Left lobe of liver (tissue), 2 donors: ENCODE measurements around the gene CCDC89. TPM values are rescaled to one million over a fixed set of nuclear protein-coding genes. Genes with fewer than 3 reads are reported as not detected.

ENCODE experiments used
- ATAC-seq: fragments of 200-7000 bp; cut with Tn5 transposase; one replicate; pipeline ENCODE4 v1.9.1; 2020; ENCODE audit warnings: mild to moderate bottlenecking, moderate library complexity
- DNase-seq: peaks from one replicate; pipeline ENCODE4 v3.0.0-alpha.2; 2020; ENCODE audit warnings: low spot score
- total RNA-seq: library from RNA; stranded (reverse); gene quantifications from one replicate; pipeline ENCODE4 v1.2.1, GENCODE V29; 2021
- donor health status: DM: no; HTN: no; CAD: no; lungs with moderate emphysema.
- donor health status: DM: no; HTN: yes; CAD: no.

The CCDC89 gene
- total RNA-seq, result 0.28 TPM

DNA sequence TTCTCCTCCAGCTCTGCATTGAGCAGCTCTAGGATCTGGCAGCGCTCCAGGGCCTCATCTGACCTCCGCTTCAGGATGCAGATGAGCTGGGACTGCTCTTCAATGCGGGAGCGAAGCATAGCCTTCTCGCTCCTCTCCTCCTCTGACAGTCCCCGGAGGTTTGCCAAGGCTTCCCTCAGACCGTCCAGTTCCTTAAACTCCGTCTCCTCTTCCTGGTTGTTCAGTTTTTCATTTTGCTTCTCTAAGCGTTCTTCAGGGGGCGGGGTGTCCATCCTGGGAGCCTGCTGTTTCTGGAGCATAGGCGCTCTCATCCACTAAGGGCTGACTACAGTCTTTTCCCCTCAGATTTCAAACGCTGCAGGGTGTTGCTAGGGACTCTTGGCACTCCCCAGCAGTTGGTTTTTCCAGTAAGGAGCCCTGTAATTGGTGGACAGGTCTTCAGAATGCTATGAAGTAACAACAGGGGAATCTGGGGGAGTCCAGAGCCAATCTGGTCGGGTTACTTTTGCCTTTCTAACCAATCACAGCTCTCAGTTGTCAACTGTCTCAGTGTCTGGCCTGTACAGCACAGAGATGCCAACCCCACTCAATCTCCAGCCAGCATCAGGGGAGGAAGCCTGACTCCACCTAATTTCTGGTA is at the start of gene CCDC89:
Gene CCDC89, minus strand, starts transcription at position 376 of the 640 bp plus-strand sequence. Its CDS starts 65 bp downstream, at position 311.
- DNase-seq (peak; percentile 48), ATAC-seq (peak; percentile 58)

DNA sequence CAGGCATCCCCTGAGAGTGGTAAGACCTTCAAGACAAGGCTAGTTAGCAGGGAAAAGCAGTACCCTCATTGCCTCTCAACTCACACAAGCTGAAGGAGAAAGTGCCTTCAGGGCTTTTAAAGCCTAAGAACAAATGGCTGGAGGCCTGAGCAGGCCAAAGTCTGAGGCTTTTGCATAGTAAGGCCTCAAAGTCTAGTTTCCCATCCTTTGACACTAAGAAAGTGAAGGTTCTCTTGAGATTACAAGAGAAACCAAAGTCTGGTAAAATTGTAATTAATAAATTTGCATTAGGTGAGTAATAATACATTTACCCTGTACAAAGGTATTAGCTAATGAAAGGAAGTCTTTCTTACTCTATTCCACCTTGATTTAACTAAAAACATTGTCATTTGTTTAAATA is 47.0 kb upstream of the CCDC89 start:
- DNase-seq, result no peak
- no peak for ATAC-seq

- DNase-seq (no peak), ATAC-seq (no peak)
Measured at GRCh38 chr11:85726381-85726780, 40.4 kb upstream of the CCDC89 start.

DNA sequence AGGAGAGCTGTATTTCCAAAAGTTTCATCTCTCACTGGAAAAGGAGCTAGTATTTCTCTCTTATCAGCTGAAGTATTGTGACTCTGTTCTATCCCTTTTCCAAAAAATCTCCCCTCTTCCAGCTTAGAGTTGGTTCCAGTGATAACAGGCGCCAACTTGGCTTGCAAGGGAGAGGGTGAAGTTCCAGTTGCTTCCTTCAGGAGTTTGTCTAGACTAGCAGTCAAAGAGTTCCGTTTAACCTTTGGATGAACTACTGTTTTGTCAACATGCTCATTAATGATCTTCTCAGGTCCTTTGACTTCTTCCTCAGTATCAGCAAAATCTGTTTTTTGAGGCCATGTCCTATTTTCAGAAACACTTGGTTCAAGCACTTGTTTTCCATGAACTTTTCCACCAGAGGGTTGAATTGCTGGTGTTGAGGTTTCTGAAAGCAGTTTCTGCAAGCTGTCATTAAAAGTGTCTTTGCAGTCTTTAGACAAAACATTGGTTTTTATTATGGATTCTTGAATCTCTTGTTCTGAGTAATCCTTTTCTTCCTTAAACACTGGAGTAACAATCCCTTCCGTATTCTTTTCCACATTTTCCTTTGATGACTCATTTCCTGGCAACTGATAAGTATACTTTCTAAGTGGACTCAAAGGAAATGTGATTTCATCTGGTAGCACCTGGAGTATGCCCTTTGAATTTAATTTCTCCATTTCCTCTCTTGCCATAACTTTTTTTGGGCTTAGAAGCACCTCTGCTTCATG is 39.7 kb upstream of the CCDC89 start:
- DNase-seq (no peak), ATAC-seq (no peak)

GRCh38 chr11:85724748-85725465 is 38.9 kb upstream of the CCDC89 start:
- ATAC-seq (no peak), DNase-seq (no peak)

GRCh38 chr11:85723088-85723487 is 37.1 kb upstream of the CCDC89 start:
- ATAC-seq (no peak), DNase-seq (no peak)

DNA sequence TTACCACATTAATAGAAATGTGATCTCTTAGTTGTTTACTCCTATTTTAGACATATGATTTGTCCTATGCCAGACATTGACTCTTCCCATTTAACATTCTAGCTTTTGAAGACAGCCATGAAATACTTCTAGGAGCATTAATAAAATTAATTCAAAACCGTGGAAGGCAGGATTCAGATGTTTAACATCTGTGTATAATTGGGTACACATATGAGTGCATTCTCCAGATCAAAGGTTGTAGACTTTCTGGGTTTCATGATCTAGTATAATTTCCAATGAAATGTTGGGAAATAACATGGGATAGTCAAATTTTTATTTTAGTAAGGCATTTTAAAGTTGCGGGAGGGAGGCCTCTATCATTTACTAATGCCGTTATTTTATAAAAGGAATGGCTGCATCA is 35.2 kb upstream of the CCDC89 start:
- ATAC-seq, result no peak
- no peak for DNase-seq

DNA sequence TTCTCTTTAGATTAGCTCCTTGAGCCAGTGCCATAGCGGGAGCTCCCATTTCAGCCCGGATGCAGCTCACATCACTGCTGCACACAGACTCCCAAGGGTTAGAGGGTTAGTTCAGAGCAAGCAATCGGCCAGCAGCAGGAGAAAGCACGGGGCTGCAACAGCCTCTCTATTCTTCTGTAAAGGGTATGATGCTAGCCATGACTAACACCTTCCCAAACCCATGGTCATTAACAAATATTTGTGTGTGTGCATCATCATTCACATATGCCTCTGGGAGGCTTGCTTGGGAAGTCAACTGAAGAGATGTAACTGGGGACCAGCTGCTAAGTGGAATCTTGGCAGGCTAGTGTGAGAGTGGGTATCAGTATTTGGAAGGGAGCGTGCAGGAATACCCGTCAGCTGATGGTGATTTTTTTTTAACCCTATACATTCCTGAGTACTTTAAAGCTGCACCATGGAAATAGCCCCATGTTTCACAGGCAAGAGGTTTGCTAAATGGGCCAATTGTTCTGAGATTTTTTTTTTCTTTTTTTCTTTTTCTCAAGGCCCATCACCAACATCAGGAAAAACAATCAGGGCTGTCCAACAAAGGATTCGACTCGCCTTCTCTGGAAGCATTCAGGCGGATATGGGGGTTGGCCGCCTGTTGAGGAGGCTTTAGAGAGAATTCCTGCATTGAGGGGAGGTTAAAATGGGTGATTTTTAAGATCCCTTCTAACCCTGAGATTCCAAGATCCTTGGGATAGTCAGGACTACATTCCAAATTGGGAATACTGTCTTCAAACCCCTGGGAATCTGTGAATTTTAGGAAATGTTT is 33.2 kb upstream of the CCDC89 start:
- peak; percentile 31 for ATAC-seq
- no peak for DNase-seq

DNA sequence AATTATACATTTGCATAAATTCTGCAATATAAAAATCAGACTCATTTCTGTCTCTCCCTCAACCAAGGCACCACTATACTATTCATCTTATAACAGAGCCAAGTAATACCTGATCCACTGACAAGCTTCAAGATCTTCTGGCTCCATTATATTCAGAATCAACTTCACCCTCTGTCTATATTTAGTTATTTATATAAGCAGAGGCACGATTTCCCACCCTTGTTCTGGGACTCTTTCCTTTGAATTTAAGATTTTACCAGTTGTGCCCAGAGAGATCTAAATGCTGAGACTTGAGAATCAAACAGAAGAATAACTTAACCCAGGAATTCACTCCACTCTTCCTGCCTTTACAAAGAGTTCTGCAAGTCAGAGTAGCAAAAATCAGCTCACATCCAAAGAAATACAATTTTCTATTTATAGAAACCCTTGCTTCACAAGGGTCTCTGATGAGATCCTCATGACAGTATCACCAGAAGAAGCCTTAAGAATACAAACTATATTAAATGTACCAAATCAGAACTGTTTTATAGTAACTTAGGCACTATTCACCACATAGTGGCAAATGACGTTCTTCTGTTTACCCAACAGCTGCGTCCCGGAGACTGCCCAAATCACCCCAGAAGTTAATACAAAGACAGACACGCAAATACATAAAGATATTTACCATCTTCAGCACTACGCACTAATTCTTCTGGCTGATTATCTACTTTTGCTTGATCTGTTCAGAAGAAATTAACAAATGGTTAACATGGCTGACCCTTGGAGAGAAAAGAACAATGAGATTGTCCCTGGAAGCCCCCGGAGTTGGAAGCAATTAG is 32.3 kb upstream of the CCDC89 start:
- DNase-seq (no peak), ATAC-seq (no peak)

GRCh38 chr11:85717429-85717828 is 31.4 kb upstream of the CCDC89 start:
- DNase-seq, result no peak
- no peak for ATAC-seq

DNA sequence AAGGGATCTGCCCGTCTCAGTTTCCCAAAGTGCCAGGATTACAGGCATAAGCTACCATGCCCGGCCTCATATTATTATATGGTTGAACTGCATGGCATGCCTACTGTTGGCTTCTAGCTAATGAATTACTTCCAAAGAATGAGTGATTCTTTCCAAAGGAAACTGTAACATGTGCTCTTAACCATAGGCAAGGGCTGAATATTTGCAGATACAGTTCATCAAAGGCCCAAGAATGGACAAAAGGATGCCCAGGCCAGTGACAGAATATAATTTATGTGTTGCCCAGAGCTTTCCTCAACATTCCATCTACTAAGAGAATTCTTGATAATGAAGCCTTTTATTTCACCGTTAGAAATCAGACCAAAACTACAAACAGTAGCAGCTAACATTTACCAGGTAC is 27.0 kb upstream of the CCDC89 start:
- ATAC-seq (no peak), DNase-seq (no peak)

- ATAC-seq (no peak), DNase-seq (no peak)
Measured at GRCh38 chr11:85710917-85711316, 24.9 kb upstream of the CCDC89 start.

GRCh38 chr11:85709941-85710702 is 24.1 kb upstream of the CCDC89 start:
- ATAC-seq (no peak), DNase-seq (no peak)

GRCh38 chr11:85705800-85706199 is 19.8 kb upstream of the CCDC89 start:
- DNase-seq (no peak), ATAC-seq (no peak)

- DNase-seq, result no peak
- no peak for ATAC-seq
Measured at GRCh38 chr11:85704967-85705366, 19.0 kb upstream of the CCDC89 start.

GRCh38 chr11:85699957-85700741 is 14.2 kb upstream of the CCDC89 start:
- no peak for ATAC-seq
- no peak for DNase-seq

DNA sequence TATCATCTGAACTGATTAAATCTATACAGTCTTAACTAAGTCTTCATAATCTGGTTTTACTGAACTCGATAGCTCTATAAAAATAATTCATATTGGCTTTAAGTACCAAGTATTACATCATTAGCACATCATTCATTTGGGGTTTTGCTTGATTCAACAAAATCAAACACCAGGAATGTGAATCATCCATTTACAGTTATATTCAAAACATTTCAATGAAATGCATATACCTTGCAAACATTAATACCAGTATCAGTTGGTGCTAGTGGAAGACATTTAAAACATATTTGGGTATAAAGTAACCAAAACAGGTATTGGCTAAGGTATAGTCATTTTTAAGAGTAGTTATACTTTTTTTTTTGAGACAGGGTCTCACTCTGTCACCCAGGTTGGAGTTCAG is 12.2 kb upstream of the CCDC89 start:
- no peak for DNase-seq
- no peak for ATAC-seq

GRCh38 chr11:85697747-85698146 is 11.8 kb upstream of the CCDC89 start:
- ATAC-seq (no peak), DNase-seq (no peak)

GRCh38 chr11:85695546-85695945 is 9.6 kb upstream of the CCDC89 start:
- no peak for ATAC-seq

More at GRCh38 chr11:85695546-85695945, 9.6 kb upstream of the CCDC89 start:
- no peak for DNase-seq
